Subcutaneous abdominal adipose tissue (tissue), 5 donors: ENCODE results near the gene ROR1.

Experiments
- H3K27ac ChIP-seq: one replicate; pipeline ENCODE4 v1.7.0; 2013; ENCODE audit warnings: low read depth, mild to moderate bottlenecking, inconsistent platforms, low read length, moderate library complexity
- H3K27me3 ChIP-seq, 5 donors: one replicate each; pipeline ENCODE4 v1.7.0; 2013; ENCODE audit warnings: low read length in 5 of 5, inconsistent platforms in 1 of 5; ENCODE audit not compliant: control insufficient read depth in 5 of 5, insufficient read depth in 4 of 5
- H3K36me3 ChIP-seq, 5 donors: one replicate each; pipeline ENCODE4 v1.7.0; 2013; ENCODE audit warnings: low read length in 5 of 5; ENCODE audit not compliant: control insufficient read depth in 5 of 5, insufficient read depth in 5 of 5
- H3K4me1 ChIP-seq, 5 donors: one replicate each; pipeline ENCODE4 v1.7.0; 2013; ENCODE audit warnings: low read length in 5 of 5, mild to moderate bottlenecking in 3 of 5, moderate library complexity in 1 of 5; ENCODE audit not compliant: control insufficient read depth in 5 of 5, insufficient read depth in 5 of 5
- H3K4me3 ChIP-seq, 5 donors: one replicate each; pipeline ENCODE4 v1.7.0; 2013; ENCODE audit warnings: low read length in 5 of 5, low read depth in 1 of 5
- H3K9ac ChIP-seq, 5 donors: one replicate each; pipeline ENCODE4 v1.7.0; 2013; ENCODE audit warnings: low read length in 5 of 5, mild to moderate bottlenecking in 4 of 5, moderate library complexity in 3 of 5
- H3K9me3 ChIP-seq, 5 donors: one replicate each; pipeline ENCODE4 v1.7.0; 2013; ENCODE audit warnings: low read length in 5 of 5; ENCODE audit not compliant: control insufficient read depth in 5 of 5
- donor health status: healthy.
- donor health status: healthy.
- donor health status: healthy.
- donor health status: healthy.
- donor health status: healthy.

Gene ROR1

GRCh38 chr1:63983391-63984256, 209.8 kb downstream of the ROR1 start:
- Histone ChIP-seq H3K9ac (no peak overlapping the region), H3K4me1 (peaks cover 0 to 21% (median 4%) of the 10 kb centered on the region in 5 donors), H3K36me3 (no peaks in the 10 kb centered on the region), H3K9me3 (no peaks in the 10 kb centered on the region), H3K27ac (no peak overlapping the region), H3K4me3 (no peak overlapping the region), H3K27me3 (no peaks in the 10 kb centered on the region)

GRCh38 chr1:63984257-63984929, 210.6 kb downstream of the ROR1 start:
- H3K4me1 ChIP-seq, result peaks cover 0 to 21% (median 4%) of the 10 kb centered on the region in 5 donors
- H3K9ac ChIP-seq, result no peak overlapping the region
- no peaks in the 10 kb centered on the region for H3K36me3 ChIP-seq
- H3K4me3 ChIP-seq, result no peak overlapping the region
- no peaks in the 10 kb centered on the region for H3K27me3 ChIP-seq
- no peaks in the 10 kb centered on the region for H3K9me3 ChIP-seq
- H3K27ac ChIP-seq, result no peak overlapping the region

- H3K9ac ChIP-seq, result peak overlapping the region in 1 of 5 donors; percentile 15
- H3K36me3 ChIP-seq, result no peaks in the 10 kb centered on the region
- no peak overlapping the region for H3K27ac ChIP-seq
- H3K4me1 ChIP-seq, result peaks cover 0 to 21% (median 4%) of the 10 kb centered on the region in 5 donors
- no peaks in the 10 kb centered on the region for H3K9me3 ChIP-seq
- no peak overlapping the region for H3K4me3 ChIP-seq
- no peaks in the 10 kb centered on the region for H3K27me3 ChIP-seq
Observed at GRCh38 chr1:63984930-63985290, 211.1 kb downstream of the ROR1 start.

GRCh38 chr1:63987014-63987627, 213.3 kb downstream of the ROR1 start:
- no peak overlapping the region for H3K27ac ChIP-seq
- no peaks in the 10 kb centered on the region for H3K36me3 ChIP-seq
- no peak overlapping the region for H3K9ac ChIP-seq

GRCh38 chr1:63987628-63988024, 213.8 kb downstream of the ROR1 start:
- Histone ChIP-seq H3K27ac (no peak overlapping the region), H3K4me1 (peaks cover 0 to 21% (median 4%) of the 10 kb centered on the region in 5 donors), H3K4me3 (no peak overlapping the region), H3K9ac (no peak overlapping the region), H3K27me3 (no peaks in the 10 kb centered on the region), H3K9me3 (no peaks in the 10 kb centered on the region), H3K36me3 (no peaks in the 10 kb centered on the region)

More at GRCh38 chr1:63987014-63987627, 213.3 kb downstream of the ROR1 start:
- Histone ChIP-seq H3K9me3 (no peaks in the 10 kb centered on the region), H3K4me1 (peaks cover 0 to 21% (median 4%) of the 10 kb centered on the region in 5 donors), H3K4me3 (no peak overlapping the region), H3K27me3 (no peaks in the 10 kb centered on the region)

- no peak overlapping the region for H3K4me3 ChIP-seq
- no peak overlapping the region for H3K9ac ChIP-seq
- H3K36me3 ChIP-seq, result no peaks in the 10 kb centered on the region
- H3K4me1 ChIP-seq, result peaks cover 0 to 21% (median 4%) of the 10 kb centered on the region in 5 donors
- H3K27me3 ChIP-seq, result no peaks in the 10 kb centered on the region
- H3K9me3 ChIP-seq, result no peaks in the 10 kb centered on the region
- no peak overlapping the region for H3K27ac ChIP-seq
Observed at GRCh38 chr1:63988941-63989340, 215.1 kb downstream of the ROR1 start.

- H3K4me3 ChIP-seq, result no peak overlapping the region
- peaks cover 0 to 9% (median 0%) of the 10 kb centered on the region in 5 donors for H3K4me1 ChIP-seq
- no peaks in the 10 kb centered on the region for H3K27me3 ChIP-seq
- no peak overlapping the region for H3K27ac ChIP-seq
- H3K9ac ChIP-seq, result no peak overlapping the region
- no peaks in the 10 kb centered on the region for H3K36me3 ChIP-seq
- no peaks in the 10 kb centered on the region for H3K9me3 ChIP-seq
Observed at GRCh38 chr1:63991685-63992084, 217.9 kb downstream of the ROR1 start.

GRCh38 chr1:64000021-64000420, 226.2 kb downstream of the ROR1 start:
- no peak overlapping the region for H3K9ac ChIP-seq
- H3K9me3 ChIP-seq, result no peaks in the 10 kb centered on the region
- no peaks in the 10 kb centered on the region for H3K27me3 ChIP-seq
- H3K4me3 ChIP-seq, result no peak overlapping the region
- H3K4me1 ChIP-seq, result peaks cover 0 to 4% (median 0%) of the 10 kb centered on the region in 5 donors
- no peak overlapping the region for H3K27ac ChIP-seq
- no peaks in the 10 kb centered on the region for H3K36me3 ChIP-seq

GRCh38 chr1:64001038-64001437, 227.2 kb downstream of the ROR1 start:
- Histone ChIP-seq H3K4me1 (peaks cover 0 to 4% (median 4%) of the 10 kb centered on the region in 5 donors), H3K27me3 (no peaks in the 10 kb centered on the region), H3K27ac (no peak overlapping the region), H3K9me3 (no peaks in the 10 kb centered on the region), H3K36me3 (no peaks in the 10 kb centered on the region), H3K9ac (no peak overlapping the region), H3K4me3 (no peak overlapping the region)
